K562 (cell line): ENCODE measurements around the gene XRN1.

ENCODE experiments used
- CTCF ChIP-seq, 3 experiments: IDR thresholded peaks in 2 of 3; conservative IDR thresholded peaks in 1 of 3; 2 replicates each; pipeline ENCODE4 v1.5.1; 2011 to 2012; ENCODE audit warnings: low read length in 3 of 3, mild to moderate bottlenecking in 3 of 3, control low read depth in 2 of 3, improper control_type of control experiment in 1 of 3, inconsistent platforms in 1 of 3, low read depth in 1 of 3, mixed read lengths in 1 of 3, moderate library complexity in 1 of 3; ENCODE audit not compliant: insufficient read depth in 2 of 3
- HDAC2 ChIP-seq: fragments of 450-650 bp; IDR thresholded peaks from 2 replicates; pipeline ENCODE4 v1.6.1; 2016; ENCODE audit warnings: mild to moderate bottlenecking
- MAX ChIP-seq: sonication (generic); formaldehyde crosslinking; IDR thresholded peaks from 2 replicates; pipeline ENCODE4 v1.9.0; 2022; ENCODE audit warnings: mild to moderate bottlenecking, missing genetic modification reagents
- PHF21A ChIP-seq: fragments of 450-650 bp; IDR thresholded peaks from 2 replicates; pipeline ENCODE4 v1.6.1; 2017; ENCODE audit warnings: low read depth, borderline replicate concordance
- POLR2A ChIP-seq: fragments of 450-650 bp; conservative IDR thresholded peaks from 2 replicates; pipeline ENCODE4 v1.6.1; 2016
- POLR2AphosphoS2 ChIP-seq: IDR thresholded peaks from 2 replicates; pipeline ENCODE4 v1.6.1; 2012; ENCODE audit warnings: low read length, improper control_type of control experiment
- RAD21 ChIP-seq, 2 experiments: fragments of 250-450 bp in 1 of 2; fragments of 450-650 bp in 1 of 2; sonication (Bioruptor Pico) in 1 of 2; formaldehyde crosslinking in 1 of 2; IDR thresholded peaks in 1 of 2; conservative IDR thresholded peaks in 1 of 2; 2 replicates each; pipeline versions ENCODE4 v1.4.0 to v1.8.0; 2020 to 2022; ENCODE audit warnings: mild to moderate bottlenecking in 2 of 2, moderate library complexity in 1 of 2
- ZBTB43 ChIP-seq: sonication (generic); formaldehyde crosslinking; IDR thresholded peaks from 2 replicates; pipeline ENCODE4 v1.8.0; 2023; ENCODE audit warnings: mild to moderate bottlenecking, missing genetic modification reagents
- ZNF224 ChIP-seq: sonication (generic); formaldehyde crosslinking; IDR thresholded peaks from 2 replicates; pipeline ENCODE4 v1.8.0; 2022; ENCODE audit warnings: mild to moderate bottlenecking, missing genetic modification reagents
- ZNF263 ChIP-seq: sonication (generic); formaldehyde crosslinking; IDR thresholded peaks from 2 replicates; pipeline ENCODE4 v1.8.0; 2022; ENCODE audit warnings: mild to moderate bottlenecking, missing genetic modification reagents, borderline replicate concordance

- TF ChIP-seq HDAC2: no peak
- no peak for TF ChIP-seq PHF21A
- TF ChIP-seq MAX (CRISPR knock-in tag): no peak
- no peak for TF ChIP-seq CTCF (IDR thresholded peaks at IDR 0.05 in 2 of 3, conservative IDR thresholded peaks at IDR 0.05 in 1 of 3; ENCODE audit: insufficient read depth in 2 of 3, low read depth in 1 of 3, low read length in 3 of 3)
- TF ChIP-seq ZBTB43: no peak
- TF ChIP-seq ZNF263 (CRISPR knock-in tag): no peak
- TF ChIP-seq POLR2AphosphoS2: no peak
- TF ChIP-seq POLR2A: no peak
- no peak for TF ChIP-seq RAD21 (CRISPR knock-in tag; conservative IDR thresholded peaks at IDR 0.05 in 1 of 2, IDR thresholded peaks at IDR 0.05 in 1 of 2)
- no peak for TF ChIP-seq ZNF224 (CRISPR knock-in tag)
These were observed 88.5 kb downstream of the XRN1 start for GRCh38 chr3:142359367-142359766.
